NAMALWA (cell line): ENCODE results near the gene PGM5.

ENCODE experiments used
- DNase-seq: peaks from one replicate; pipeline ENCODE4 v3.0.0-alpha.2; 2015; ENCODE audit warnings: low spot score

Gene PGM5

GRCh38 chr9:68540712-68541535 is 184.5 kb downstream of the PGM5 start, which contains the start of gene TMEM252:
TMEM252 (minus strand) TSS chr9:68540883; CDS start chr9:68540814, 69 bp downstream.
- no peak for DNase-seq

GRCh38 chr9:68541568-68541967 is 185.2 kb downstream of the PGM5 start:
- no peak for DNase-seq

DNA sequence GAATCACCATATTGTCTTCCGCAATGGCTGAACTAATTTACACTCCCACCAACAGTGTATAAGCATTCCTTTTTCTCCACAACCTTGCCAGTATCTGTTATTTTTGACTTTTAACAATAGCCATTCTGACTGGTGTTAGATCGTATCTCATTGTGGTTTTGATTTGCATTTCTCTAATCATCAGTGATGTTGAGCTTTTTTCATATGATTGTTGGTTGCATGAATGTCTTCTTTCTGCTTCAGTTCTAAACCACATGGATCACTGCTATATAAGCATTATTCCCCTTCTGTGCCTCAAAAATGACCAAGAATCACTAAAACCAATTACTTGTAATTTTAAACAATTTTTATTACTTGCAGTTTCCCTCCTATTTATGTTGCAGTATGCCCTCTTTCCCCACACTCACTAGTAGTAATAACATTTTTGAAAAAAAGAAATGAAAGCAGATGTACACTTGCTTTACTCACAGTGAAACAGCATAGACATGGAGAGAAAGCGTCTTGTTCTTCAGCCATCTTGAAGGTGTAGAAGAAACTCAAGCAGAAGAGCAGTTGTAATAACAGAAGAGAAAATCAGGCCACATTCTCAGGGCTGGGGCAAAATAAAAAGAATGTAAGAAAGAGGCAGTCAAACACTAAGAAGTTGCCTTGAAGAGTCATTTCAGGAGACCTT is 188.8 kb downstream of the PGM5 start:
- DNase-seq, result no peak

- peak; percentile 79 for DNase-seq
Observed at GRCh38 chr9:68546596-68547390, 190.4 kb downstream of the PGM5 start.

GRCh38 chr9:68547417-68547816 is 191.0 kb downstream of the PGM5 start:
- DNase-seq, result peak; percentile 27

- no peak for DNase-seq
Observed at GRCh38 chr9:68548241-68548640, 191.8 kb downstream of the PGM5 start.

- DNase-seq, result no peak
Observed at GRCh38 chr9:68551191-68551590, 194.8 kb downstream of the PGM5 start.

DNA sequence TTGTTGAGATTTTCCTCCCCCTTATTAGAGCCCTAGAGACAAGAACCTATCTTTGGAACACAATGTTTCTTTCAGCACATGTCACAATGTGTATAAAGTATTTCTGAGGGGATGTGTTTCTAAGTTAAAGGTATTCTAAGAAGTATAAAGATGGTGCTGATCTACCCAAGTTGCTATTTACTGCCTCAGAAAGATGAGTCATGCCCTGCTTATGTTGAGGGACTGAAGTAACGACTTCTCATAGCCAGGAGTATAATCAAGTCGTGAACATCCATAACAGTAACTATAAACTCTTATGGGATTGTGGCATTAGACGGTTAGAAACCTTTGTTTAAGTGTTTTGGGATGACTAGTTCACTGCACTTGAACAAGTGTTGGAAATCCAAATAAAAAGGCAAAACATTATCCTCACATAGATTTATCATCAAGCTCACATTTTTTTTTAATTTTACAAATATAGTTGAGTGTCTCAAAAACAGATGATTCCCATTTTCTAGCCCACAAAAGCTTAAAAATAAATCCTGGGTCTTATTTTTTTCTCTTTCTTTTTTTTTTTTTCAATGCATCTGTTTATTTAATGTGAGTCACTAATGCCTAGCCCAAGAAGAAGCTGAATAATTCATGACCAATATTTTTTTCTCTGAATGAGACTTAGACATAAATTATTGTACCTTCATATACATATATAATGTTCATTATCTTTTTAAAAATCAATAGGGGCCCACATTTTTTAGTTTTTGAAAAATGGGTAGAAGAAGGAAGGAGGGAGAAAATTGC is 196.5 kb downstream of the PGM5 start:
- no peak for DNase-seq

DNA sequence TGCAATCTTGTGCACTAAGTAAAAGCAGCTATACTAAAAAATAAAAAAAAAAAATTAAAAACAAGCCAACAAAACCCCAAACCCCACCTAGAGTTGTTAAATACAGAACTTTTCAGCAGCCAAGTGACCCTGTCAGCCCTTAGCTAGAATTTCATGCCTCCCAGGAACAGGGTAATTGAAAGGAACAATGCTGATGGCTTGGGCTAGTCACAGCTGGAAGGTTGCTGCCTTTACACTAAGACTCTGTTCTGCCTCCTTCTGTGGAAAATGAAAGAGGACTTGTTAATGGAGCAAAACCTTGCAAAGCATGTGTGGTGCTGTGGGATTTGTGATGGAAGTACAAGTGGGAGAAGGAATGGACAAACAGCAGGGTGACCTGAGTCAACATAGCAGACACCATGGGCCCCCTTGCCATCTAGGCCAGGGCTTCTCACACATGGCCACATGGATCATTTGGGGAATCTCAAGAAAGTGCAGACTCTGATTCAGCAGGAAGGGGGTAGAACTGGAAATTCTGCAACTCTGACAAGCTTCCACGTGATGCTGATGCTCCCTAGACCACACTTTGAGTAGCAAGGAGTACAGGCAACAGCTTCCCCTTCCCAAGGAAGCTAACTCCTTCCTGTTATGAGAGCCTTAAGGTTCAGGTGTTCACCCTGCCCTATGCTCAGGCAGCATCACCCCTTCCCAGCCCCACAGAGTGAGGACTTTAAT is 199.2 kb downstream of the PGM5 start:
- DNase-seq, result no peak

DNA sequence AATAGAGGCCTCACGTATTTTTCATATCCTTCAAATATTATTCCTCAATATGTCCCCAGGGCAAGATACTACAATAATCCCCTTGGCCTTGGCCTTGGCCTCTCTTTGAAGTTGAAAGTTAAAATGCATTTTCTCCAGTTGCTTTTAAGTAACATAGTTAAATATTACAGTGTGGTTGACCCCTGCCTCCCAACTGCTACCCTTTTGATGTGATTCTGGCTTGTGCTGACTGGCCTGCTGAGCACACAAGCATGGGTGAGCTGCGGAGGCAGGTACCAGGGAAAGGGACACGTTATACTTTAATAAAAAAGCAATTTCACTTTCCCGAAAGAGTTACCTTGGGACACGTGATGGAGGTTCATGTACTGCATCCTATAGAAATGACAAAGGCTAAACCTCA is 202.1 kb downstream of the PGM5 start:
- DNase-seq, result no peak

DNA sequence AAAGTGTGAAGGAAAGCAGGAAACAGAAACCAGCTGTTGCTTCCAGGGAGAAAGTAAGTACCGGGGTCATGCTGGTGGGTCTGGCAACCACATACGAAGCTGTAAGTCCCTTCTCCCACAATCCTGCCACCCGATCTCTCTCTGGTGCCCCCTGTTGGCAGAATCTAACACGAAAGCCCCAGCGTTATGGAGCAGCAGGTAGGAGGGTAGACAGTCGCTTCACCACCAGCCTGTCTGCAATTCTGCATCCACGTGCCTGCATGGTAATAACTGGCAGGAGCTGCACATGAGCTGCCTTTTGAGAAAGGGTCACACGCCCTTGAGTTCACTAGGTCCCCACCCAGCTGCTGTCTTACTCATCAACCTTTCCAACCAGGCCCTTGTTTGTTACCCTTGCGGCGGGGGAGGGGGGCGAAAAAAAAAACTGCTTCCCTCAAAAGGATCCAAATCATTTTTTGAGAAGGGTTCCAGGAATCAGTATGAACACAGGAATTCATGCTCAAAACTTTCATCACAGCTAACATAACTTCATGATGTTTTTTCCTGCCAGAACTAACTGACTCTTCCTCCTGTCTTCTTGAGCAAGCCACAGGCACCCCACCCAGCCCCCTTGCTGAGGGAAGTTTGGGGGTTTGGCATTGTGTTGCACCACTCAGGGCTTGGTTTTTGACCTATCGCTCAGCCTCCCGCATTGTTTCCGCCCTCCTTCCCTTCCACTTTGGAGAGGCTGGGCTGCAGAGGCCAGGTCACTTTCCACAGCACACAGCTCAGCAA is 203.8 kb downstream of the PGM5 start:
- DNase-seq, result peak; percentile 74

DNA sequence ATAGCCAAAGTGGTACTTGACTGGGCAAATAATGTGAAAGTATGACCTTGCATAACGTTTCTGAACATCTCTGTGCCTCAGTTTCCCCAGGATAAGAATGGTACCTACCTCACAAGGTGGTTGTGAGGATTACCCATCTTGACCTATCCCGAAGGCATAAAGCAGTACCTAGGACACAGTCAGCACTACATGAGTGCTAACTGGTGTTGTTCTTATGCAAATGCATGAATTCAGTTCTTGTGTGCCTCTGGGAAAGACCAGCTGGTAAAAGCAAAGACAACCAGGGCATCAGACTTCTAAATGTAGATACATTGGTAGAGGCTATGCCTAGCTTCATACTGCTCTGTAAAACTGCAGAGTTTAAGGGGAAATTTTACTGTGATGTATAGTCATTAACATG is 206.1 kb downstream of the PGM5 start:
- no peak for DNase-seq

DNA sequence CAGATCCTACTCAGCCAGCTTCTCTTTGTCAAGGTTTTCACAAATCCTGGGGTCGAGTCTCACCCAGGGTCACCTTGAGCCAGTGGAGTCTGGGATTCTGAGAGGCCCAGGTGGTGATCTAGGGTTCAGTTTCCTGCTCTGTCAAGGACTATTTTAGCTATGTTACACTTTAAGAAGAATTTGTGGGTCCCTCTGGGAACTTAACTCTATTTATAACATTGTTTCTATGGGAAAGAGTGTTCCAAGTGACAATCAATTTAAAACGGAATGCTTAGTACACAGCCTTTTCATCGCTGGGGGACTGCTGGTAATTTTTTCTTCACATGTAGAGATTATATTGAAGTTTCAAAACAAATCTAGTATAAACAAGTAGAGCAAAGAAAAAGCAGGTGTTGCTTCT is 211.2 kb downstream of the PGM5 start:
- DNase-seq, result no peak

GRCh38 chr9:68574150-68574549 is 217.7 kb downstream of the PGM5 start:
- peak; percentile 30 for DNase-seq

DNA sequence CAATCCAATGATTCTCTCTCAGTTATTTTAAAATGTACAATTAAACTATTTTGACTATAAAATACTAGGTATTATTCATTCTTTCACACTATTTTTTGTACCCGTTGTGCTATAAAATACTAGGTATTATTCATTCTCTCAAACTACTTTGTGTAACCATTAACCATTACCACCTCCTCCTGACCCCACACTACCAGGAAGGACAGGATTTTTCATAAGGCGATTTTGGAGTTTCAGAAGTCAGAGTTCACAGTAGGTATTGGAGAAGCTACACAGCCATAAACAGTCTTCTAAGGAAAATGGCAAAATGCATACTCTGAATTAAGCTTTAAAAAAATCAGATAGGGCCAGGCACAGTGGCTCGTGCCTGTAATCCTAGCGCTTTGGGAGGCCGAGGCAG is 219.4 kb downstream of the PGM5 start:
- no peak for DNase-seq

GRCh38 chr9:68577774-68578591 is 221.6 kb downstream of the PGM5 start:
- DNase-seq, result peak; percentile 76
